ENCODE data around the gene DERA. TPM values are rescaled to one million over a fixed set of nuclear protein-coding genes. Genes with fewer than 3 reads are reported as not detected.

Gene DERA
- total RNA-seq, 1 experiment from 2014 or later: 22.6 TPM

DNA sequence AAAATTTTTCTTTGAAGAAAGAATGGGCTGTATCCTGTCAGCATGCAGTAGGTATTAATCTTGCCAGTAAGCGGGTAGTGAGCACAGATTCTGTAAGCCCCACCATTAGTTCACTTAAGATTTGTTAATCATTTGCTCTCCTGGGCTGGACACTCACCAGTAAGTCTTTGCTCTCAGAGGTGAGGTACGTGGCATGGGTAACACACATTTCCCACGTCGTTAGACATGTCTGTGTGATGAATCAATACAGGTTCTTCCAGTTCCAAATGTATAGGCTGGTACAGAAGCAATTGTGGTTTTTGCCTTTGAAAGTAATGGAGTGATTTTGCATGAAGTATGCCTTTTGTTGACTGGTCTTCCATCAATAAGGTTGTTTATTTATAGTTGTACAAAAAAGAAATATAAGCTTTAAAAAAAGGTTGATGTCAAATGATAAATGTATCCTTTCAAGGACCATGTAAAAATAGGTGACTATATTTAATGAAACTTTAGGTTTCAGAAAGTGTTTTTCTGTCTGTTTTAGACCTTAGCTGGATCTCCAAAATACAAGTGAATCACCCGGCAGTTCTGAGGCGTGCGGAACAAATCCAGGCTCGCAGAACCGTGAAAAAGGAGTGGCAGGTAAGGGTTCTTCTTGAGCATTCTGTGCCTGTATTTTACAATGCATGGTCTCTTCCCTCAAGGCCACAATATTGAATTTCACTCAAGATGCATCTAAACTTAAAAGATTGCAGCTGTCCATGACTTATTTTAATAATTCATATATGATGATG, 45.5 kb downstream of the DERA start:
- no peaks in the 10 kb centered on the region for H3K9me3 ChIP-seq (ENCODE audit: control insufficient read depth, insufficient read depth, low read depth, low read length)
- BruUV-seq (replicated peaks): no TSS peak
- H3K27me3 ChIP-seq (ENCODE audit: control insufficient read depth, insufficient read depth, low read length): no peaks in the 10 kb centered on the region
- ATAC-seq: no peak
- H3K4me3 ChIP-seq (ENCODE audit: low read depth in 2 of 2, low read length in 2 of 2): no peak overlapping the region
- H3K4me1 ChIP-seq (ENCODE audit: control insufficient read depth, insufficient read depth, low read length): no peaks in the 10 kb centered on the region
- POLR2A ChIA-PET: no interaction called here
- TF ChIP-seq SIN3A (IDR thresholded peaks at IDR 0.05; ENCODE audit: borderline replicate concordance, insufficient read depth, low read depth, low read length) (no peak), TCF7L2 (IDR thresholded peaks at IDR 0.05; ENCODE audit: low read depth, low read length) (no peak), POLR2AphosphoS5 (IDR thresholded peaks at IDR 0.05; ENCODE audit: low read depth, low read length) (no peak)
- TF ChIP-seq, protein P1, sequence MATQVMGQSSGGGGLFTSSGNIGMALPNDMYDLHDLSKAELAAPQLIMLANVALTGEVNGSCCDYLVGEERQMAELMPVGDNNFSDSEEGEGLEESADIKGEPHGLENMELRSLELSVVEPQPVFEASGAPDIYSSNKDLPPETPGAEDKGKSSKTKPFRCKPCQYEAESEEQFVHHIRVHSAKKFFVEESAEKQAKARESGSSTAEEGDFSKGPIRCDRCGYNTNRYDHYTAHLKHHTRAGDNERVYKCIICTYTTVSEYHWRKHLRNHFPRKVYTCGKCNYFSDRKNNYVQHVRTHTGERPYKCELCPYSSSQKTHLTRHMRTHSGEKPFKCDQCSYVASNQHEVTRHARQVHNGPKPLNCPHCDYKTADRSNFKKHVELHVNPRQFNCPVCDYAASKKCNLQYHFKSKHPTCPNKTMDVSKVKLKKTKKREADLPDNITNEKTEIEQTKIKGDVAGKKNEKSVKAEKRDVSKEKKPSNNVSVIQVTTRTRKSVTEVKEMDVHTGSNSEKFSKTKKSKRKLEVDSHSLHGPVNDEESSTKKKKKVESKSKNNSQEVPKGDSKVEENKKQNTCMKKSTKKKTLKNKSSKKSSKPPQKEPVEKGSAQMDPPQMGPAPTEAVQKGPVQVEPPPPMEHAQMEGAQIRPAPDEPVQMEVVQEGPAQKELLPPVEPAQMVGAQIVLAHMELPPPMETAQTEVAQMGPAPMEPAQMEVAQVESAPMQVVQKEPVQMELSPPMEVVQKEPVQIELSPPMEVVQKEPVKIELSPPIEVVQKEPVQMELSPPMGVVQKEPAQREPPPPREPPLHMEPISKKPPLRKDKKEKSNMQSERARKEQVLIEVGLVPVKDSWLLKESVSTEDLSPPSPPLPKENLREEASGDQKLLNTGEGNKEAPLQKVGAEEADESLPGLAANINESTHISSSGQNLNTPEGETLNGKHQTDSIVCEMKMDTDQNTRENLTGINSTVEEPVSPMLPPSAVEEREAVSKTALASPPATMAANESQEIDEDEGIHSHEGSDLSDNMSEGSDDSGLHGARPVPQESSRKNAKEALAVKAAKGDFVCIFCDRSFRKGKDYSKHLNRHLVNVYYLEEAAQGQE (IDR thresholded peaks at IDR 0.05; ENCODE audit: insufficient read depth in 1 of 2, low read depth in 2 of 2, low read length in 1 of 2): no peak
- TF ChIP-seq, protein P2, sequence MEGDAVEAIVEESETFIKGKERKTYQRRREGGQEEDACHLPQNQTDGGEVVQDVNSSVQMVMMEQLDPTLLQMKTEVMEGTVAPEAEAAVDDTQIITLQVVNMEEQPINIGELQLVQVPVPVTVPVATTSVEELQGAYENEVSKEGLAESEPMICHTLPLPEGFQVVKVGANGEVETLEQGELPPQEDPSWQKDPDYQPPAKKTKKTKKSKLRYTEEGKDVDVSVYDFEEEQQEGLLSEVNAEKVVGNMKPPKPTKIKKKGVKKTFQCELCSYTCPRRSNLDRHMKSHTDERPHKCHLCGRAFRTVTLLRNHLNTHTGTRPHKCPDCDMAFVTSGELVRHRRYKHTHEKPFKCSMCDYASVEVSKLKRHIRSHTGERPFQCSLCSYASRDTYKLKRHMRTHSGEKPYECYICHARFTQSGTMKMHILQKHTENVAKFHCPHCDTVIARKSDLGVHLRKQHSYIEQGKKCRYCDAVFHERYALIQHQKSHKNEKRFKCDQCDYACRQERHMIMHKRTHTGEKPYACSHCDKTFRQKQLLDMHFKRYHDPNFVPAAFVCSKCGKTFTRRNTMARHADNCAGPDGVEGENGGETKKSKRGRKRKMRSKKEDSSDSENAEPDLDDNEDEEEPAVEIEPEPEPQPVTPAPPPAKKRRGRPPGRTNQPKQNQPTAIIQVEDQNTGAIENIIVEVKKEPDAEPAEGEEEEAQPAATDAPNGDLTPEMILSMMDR (IDR thresholded peaks at IDR 0.05): no peak
- no peak for DNase-seq (ENCODE audit: low read depth, low spot score)
- intact Hi-C loops (cut with micrococcal nuclease; ENCODE audit: unreplicated experiment) (no loop called here), in situ Hi-C loops (cut with HindIII; ENCODE audit: low pct_unique_long_range_greater_than_20kb, low sequenced_read_pairs) (no loop called here)
- no peak overlapping the region for H3K27ac ChIP-seq (ENCODE audit: low read length)
- CTCF ChIA-PET: no interaction called here
- no peaks in the 10 kb centered on the region for H3K36me3 ChIP-seq (ENCODE audit: control insufficient read depth, insufficient read depth, low read length)

DNA sequence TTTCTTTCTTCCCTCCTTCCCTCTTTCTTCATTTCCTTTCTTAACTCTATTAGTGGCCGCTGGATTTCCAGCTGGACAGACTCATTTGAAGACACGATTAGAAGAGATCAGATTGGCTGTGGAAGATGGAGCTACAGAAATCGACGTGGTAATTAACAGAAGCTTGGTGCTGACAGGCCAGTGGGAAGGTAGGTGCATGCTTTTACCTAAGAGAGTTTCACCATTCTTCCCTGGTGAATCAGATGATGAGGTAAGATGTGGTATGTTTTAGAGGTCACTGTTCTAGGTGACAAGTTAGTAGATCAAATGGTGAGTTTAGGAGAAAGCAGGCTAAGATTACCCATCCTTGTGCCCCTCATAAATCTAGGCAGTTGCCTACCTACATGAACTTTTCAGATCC, 51.6 kb downstream of the DERA start:
- in situ Hi-C loops (cut with HindIII; ENCODE audit: low pct_unique_long_range_greater_than_20kb, low sequenced_read_pairs): no loop called here
- H3K9me3 ChIP-seq (ENCODE audit: control insufficient read depth, insufficient read depth, low read depth, low read length): no peaks in the 10 kb centered on the region
- no peak overlapping the region for H3K4me3 ChIP-seq (ENCODE audit: low read depth in 2 of 2, low read length in 2 of 2)
- H3K36me3 ChIP-seq (ENCODE audit: control insufficient read depth, insufficient read depth, low read length): no peaks in the 10 kb centered on the region
- ChIA-PET POLR2A (no interaction called here), CTCF (no interaction called here)
- no peaks in the 10 kb centered on the region for H3K27me3 ChIP-seq (ENCODE audit: control insufficient read depth, insufficient read depth, low read length)
- DNase-seq (ENCODE audit: low read depth, low spot score): no peak
- ATAC-seq: no peak
- H3K4me1 ChIP-seq (ENCODE audit: control insufficient read depth, insufficient read depth, low read length): no peaks in the 10 kb centered on the region
- TF ChIP-seq, protein P2 (IDR thresholded peaks at IDR 0.05): no peak
- intact Hi-C loops (cut with micrococcal nuclease; ENCODE audit: unreplicated experiment): no loop called here
- no TSS peak for BruUV-seq (replicated peaks)
- no peak overlapping the region for H3K27ac ChIP-seq (ENCODE audit: low read length)

All from Panc1 (cell line).